HK-2 (cell line): ENCODE results near the gene UVRAG.
"Not testable (repeated sequence)": the region's sequence is repeated elsewhere in the genome, so short reads cannot be mapped to it uniquely, and the experiment has no call there.

Experiments
- DNase-seq: peaks from one replicate; pipeline ENCODE4 v3.0.0-alpha.2; 2018; ENCODE audit not compliant: unreplicated experiment

The UVRAG gene

GRCh38 chr11:75840522-75840921 is 25.5 kb downstream of the UVRAG start:
- no peak for DNase-seq

GRCh38 chr11:75841739-75842138 is 26.7 kb downstream of the UVRAG start:
- DNase-seq = no peak

- DNase-seq = no peak
Observed at GRCh38 chr11:75845324-75845723, 30.3 kb downstream of the UVRAG start.

GRCh38 chr11:75849894-75850293 is 34.9 kb downstream of the UVRAG start:
- DNase-seq = no peak

GRCh38 chr11:75850787-75851186 is 35.8 kb downstream of the UVRAG start:
- no peak for DNase-seq

GRCh38 chr11:75851203-75851602 is 36.2 kb downstream of the UVRAG start:
- DNase-seq = no peak

GRCh38 chr11:75852406-75853017 is 37.5 kb downstream of the UVRAG start:
- DNase-seq = no peak

GRCh38 chr11:75853563-75853962 is 38.6 kb downstream of the UVRAG start:
- DNase-seq = not testable (repeated sequence)

- DNase-seq = no peak
Observed at GRCh38 chr11:75853971-75854370, 39.0 kb downstream of the UVRAG start.

GRCh38 chr11:75855206-75855605 is 40.2 kb downstream of the UVRAG start:
- no peak for DNase-seq

- DNase-seq = no peak
Observed at GRCh38 chr11:75856912-75857311, 41.9 kb downstream of the UVRAG start.

- no peak for DNase-seq
Observed at GRCh38 chr11:75858042-75858441, 43.0 kb downstream of the UVRAG start.

GRCh38 chr11:75858613-75859012 is 43.6 kb downstream of the UVRAG start:
- DNase-seq = no peak

GRCh38 chr11:75859614-75860013 is 44.6 kb downstream of the UVRAG start:
- no peak for DNase-seq

GRCh38 chr11:75862437-75862836 is 47.4 kb downstream of the UVRAG start:
- DNase-seq = no peak

- no peak for DNase-seq
Observed at GRCh38 chr11:75867778-75868374, 52.9 kb downstream of the UVRAG start.

GRCh38 chr11:75868990-75869389 is 54.0 kb downstream of the UVRAG start:
- DNase-seq = no peak

- no peak for DNase-seq
Observed at GRCh38 chr11:75869661-75870455, 54.8 kb downstream of the UVRAG start.

GRCh38 chr11:75872887-75873416 is 57.9 kb downstream of the UVRAG start:
- no peak for DNase-seq

GRCh38 chr11:75873417-75874221 is 58.6 kb downstream of the UVRAG start:
- DNase-seq = no peak

GRCh38 chr11:75874684-75875341 is 59.8 kb downstream of the UVRAG start:
- no peak for DNase-seq
